Naive thymus-derived CD8-positive, alpha-beta T cell (primary cell): ENCODE measurements around the gene MEIOB. TPM values are rescaled to one million over a fixed set of nuclear protein-coding genes. Genes with fewer than 3 reads are reported as not detected.

ENCODE experiments used
- ATAC-seq, 2 donors: fragments of 150-1000 bp; cut with Tn5 transposase in 1 of 2; sonication (Bioruptor Pico), chemical (Tn5 transposase) in 1 of 2; 1 replicate in 1 of 2; 2 replicates in 1 of 2; pipeline ENCODE4 v1.10.0; 2021; ENCODE audit warnings: mild to moderate bottlenecking in 2 of 2, moderate library complexity in 2 of 2
- POLR2A ChIA-PET: fragments of 350-600 bp; sonication (Branson Sonifier 250); formaldehyde crosslinking; loops from one replicate; lab custom pipeline; 2021; ENCODE audit warnings: antibody characterized with exemption; lab: Charles Lee
- DNase-seq, 10 donors: peaks; one replicate each; pipeline versions ENCODE4 v3.0.0 to v3.0.0-alpha.2; 2020 to 2022
- H3K27ac Mint-ChIP-seq, 10 donors: one replicate each; pipeline ENCODE4 v1.8.0; 2020 to 2022; ENCODE audit warnings: mild to moderate bottlenecking in 10 of 10, mixed read lengths in 10 of 10, moderate library complexity in 4 of 10, inconsistent platforms in 1 of 10
- H3K27me3 Mint-ChIP-seq, 5 donors: one replicate each; pipeline ENCODE4 v1.8.0; 2021 to 2022; ENCODE audit warnings: mixed read lengths in 5 of 5
- H3K36me3 Mint-ChIP-seq, 3 donors: one replicate each; pipeline ENCODE4 v1.8.0; 2020 to 2022; ENCODE audit warnings: mixed read lengths in 3 of 3, mild to moderate bottlenecking in 2 of 3, inconsistent platforms in 1 of 3
- H3K4me1 Mint-ChIP-seq, 4 donors: one replicate each; pipeline ENCODE4 v1.8.0; 2021 to 2022; ENCODE audit warnings: mixed read lengths in 4 of 4
- H3K4me3 Mint-ChIP-seq, 10 donors: one replicate each; pipeline ENCODE4 v1.8.0; 2020 to 2022; ENCODE audit warnings: mild to moderate bottlenecking in 10 of 10, mixed read lengths in 10 of 10, moderate library complexity in 6 of 10, inconsistent platforms in 1 of 10
- H3K9me3 Mint-ChIP-seq, 9 donors: one replicate each; pipeline ENCODE4 v1.8.0; 2020 to 2022; ENCODE audit warnings: mixed read lengths in 9 of 9, mild to moderate bottlenecking in 3 of 9, inconsistent platforms in 1 of 9, moderate library complexity in 1 of 9
- polyA plus RNA-seq, 3 donors: library from polyadenylated mRNA; unstranded; fragments of 300-500 nt; fragmentation: Illumina TruSeq; gene quantifications; one replicate each; pipeline ENCODE4 v1.2.3, GENCODE V29; 2021
- total RNA-seq, 8 experiments: library from RNA in 2 of 8; stranded (reverse) in 2 of 8; gene quantifications; one replicate each; pipeline ENCODE4 v1.2.3 and lab custom pipeline; 2021 to 2026

Gene MEIOB
- total and polyA plus RNA-seq, 5 experiments from 2014 or later, result not detected

GRCh38 chr16:1821861-1822611 is 49.9 kb downstream of the MEIOB start:
- peak overlapping the region in 1 of 10 donors; percentile 47 for H3K27ac Mint-ChIP-seq
- peaks cover 0 to 27% (median 0%) of the 10 kb centered on the region in 3 donors for H3K36me3 Mint-ChIP-seq
- DNase-seq (no peak), ATAC-seq (no peak)
- H3K9me3 Mint-ChIP-seq, result no peaks in the 10 kb centered on the region
- H3K4me3 Mint-ChIP-seq, result no peak overlapping the region
- peaks cover 8 to 31% (median 16%) of the 10 kb centered on the region in 4 donors for H3K4me1 Mint-ChIP-seq
- peaks cover 0 to 2% (median 0%) of the 10 kb centered on the region in 5 donors for H3K27me3 Mint-ChIP-seq
- POLR2A ChIA-PET, result no interaction called here

GRCh38 chr16:1820946-1821290 is 51.0 kb downstream of the MEIOB start:
- no peak for DNase-seq
- peak overlapping the region in 1 of 10 donors; percentile 44 for H3K27ac Mint-ChIP-seq
- no peak overlapping the region for H3K4me3 Mint-ChIP-seq
- no peak for ATAC-seq
- POLR2A ChIA-PET, result interaction anchor here (0.8 kb wide), 1 partner anchor 38 kb away, joined by 3 read pairs; the partner anchor contains the start of genes NUBP2 and SPSB3
- peaks cover 0 to 34% (median 0%) of the 10 kb centered on the region in 3 donors for H3K36me3 Mint-ChIP-seq
- no peaks in the 10 kb centered on the region for H3K27me3 Mint-ChIP-seq
- no peaks in the 10 kb centered on the region for H3K9me3 Mint-ChIP-seq
- H3K4me1 Mint-ChIP-seq, result peaks cover 8 to 30% (median 16%) of the 10 kb centered on the region in 4 donors

- H3K4me3 Mint-ChIP-seq, result no peak overlapping the region
- POLR2A ChIA-PET, result no interaction called here
- no peaks in the 10 kb centered on the region for H3K9me3 Mint-ChIP-seq
- H3K27me3 Mint-ChIP-seq, result no peaks in the 10 kb centered on the region
- H3K36me3 Mint-ChIP-seq, result peaks cover 0 to 38% (median 0%) of the 10 kb centered on the region in 3 donors
- no peak for DNase-seq
- peak overlapping the region in 1 of 10 donors; percentile 44 for H3K27ac Mint-ChIP-seq
- peaks cover 8 to 25% (median 13%) of the 10 kb centered on the region in 4 donors for H3K4me1 Mint-ChIP-seq
- ATAC-seq, result no peak
These were observed 51.6 kb downstream of the MEIOB start for GRCh38 chr16:1820096-1820945.

DNA sequence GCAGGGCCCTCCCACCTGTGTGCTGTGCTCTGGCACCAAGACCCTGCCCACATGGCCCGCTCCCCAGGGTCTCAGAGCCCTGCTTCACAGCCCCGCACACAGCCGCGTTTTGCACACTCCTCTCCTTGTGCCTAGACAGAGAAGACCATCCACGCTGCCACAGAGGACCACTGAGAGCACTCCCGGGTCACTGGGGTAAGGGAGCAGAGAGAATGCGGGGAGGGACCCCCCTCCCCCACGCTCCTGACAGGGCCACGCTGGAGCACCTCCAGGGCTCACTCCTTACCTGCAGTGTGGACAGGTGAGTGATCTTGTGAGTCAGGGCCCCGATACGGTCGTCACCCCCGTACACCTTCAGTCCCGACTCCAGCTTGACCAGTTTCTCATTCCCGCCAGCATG is 52.4 kb downstream of the MEIOB start:
- Mint-ChIP-seq H3K9me3 (no peaks in the 10 kb centered on the region), H3K36me3 (peaks cover 0 to 42% (median 0%) of the 10 kb centered on the region in 3 donors), H3K27ac (peak overlapping the region in 3 of 10 donors; percentile 22 to 85 (median 51)), H3K27me3 (no peaks in the 10 kb centered on the region), H3K4me3 (peak overlapping the region in 2 of 10 donors; percentile 5 to 26), H3K4me1 (peaks cover 4 to 19% (median 10%) of the 10 kb centered on the region in 4 donors)
- DNase-seq (no peak), ATAC-seq (no peak)
- POLR2A ChIA-PET, result no interaction called here

DNA sequence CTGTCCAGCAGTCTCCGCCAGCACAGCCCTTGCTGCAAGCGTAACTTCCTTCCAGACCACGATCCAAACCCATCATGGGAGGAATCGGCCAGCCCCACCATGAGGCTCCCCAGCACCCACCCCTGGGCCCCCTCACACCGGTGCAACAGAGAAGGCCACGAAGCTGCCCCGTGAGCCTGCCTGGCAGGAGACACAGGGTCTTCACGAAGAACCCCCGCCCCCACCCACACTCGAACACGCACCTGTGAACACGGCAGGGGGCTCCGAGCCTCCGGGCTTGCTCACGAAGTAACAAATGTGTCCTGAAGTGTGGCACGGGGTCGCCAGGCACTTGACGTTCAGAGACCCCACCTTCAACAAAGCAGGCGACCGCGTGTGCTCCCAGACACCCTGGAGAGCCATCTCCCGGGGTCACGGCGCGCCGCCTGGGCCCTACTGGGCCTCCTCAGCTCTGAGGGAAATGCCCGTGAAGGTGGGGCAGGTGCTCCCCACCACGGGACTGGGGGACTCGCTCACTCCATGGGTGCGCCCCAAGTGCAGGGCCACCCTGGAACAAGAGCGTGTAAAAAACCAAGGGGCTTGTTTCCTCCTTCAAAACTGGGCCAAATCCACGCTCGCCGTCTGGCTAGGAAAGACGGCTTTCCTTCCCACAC is 53.0 kb downstream of the MEIOB start:
- H3K4me3 Mint-ChIP-seq, result no peak overlapping the region
- H3K4me1 Mint-ChIP-seq, result peaks cover 0 to 13% (median 5%) of the 10 kb centered on the region in 4 donors
- H3K9me3 Mint-ChIP-seq, result no peaks in the 10 kb centered on the region
- H3K27ac Mint-ChIP-seq, result peak overlapping the region in 3 of 10 donors; percentile 21 to 85 (median 22)
- POLR2A ChIA-PET, result no interaction called here
- H3K36me3 Mint-ChIP-seq, result peaks cover 0 to 47% (median 0%) of the 10 kb centered on the region in 3 donors
- no peaks in the 10 kb centered on the region for H3K27me3 Mint-ChIP-seq
- DNase-seq (no peak), ATAC-seq (no peak)

DNA sequence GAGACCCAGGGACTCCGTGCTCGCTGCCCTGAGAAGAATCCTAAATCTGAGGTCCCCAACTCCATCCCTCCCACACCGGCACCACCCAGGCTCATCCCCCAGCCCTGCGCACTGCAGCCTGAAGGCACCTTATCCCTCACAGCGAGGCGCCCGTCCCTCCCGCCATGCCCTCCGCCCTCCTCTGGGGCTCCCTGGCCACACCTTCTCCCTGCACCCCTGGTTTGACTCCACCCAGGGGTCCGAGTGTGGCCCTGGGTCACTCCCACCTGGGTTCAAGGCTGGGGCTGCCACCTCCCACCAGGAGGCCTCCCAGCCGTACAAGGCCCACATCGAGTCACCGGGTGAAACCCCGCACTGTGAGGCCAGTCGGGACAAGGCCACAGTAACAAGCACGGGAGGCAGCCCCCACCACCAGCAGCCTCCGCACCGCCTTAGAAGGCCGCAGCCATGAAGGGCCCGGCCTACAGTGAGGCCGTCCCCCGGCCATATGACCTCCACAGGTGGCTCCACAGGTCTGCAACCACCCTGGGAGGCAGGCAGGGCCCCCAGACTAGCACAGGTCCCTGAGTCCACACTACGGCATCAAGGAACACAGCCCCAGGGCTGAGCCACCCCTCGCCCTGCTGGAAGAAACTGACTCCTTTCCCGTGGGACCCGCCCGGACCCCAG is 53.6 kb downstream of the MEIOB start:
- no peak overlapping the region for H3K4me3 Mint-ChIP-seq
- peaks cover under 1 to 12% (median 5%) of the 10 kb centered on the region in 4 donors for H3K4me1 Mint-ChIP-seq
- no peak for ATAC-seq
- H3K9me3 Mint-ChIP-seq, result no peaks in the 10 kb centered on the region
- peaks cover 0 to 53% (median 0%) of the 10 kb centered on the region in 3 donors for H3K36me3 Mint-ChIP-seq
- H3K27ac Mint-ChIP-seq, result peak overlapping the region in 2 of 10 donors; percentile 65 to 89
- no peak for DNase-seq
- POLR2A ChIA-PET, result no interaction called here
- no peaks in the 10 kb centered on the region for H3K27me3 Mint-ChIP-seq

GRCh38 chr16:1817716-1818115 is 54.2 kb downstream of the MEIOB start:
- POLR2A ChIA-PET, result no interaction called here
- Mint-ChIP-seq H3K27ac (peak overlapping the region in 3 of 10 donors; percentile 44 to 52 (median 48)), H3K4me1 (peaks cover 5 to 18% (median 9%) of the 10 kb centered on the region in 4 donors), H3K27me3 (no peaks in the 10 kb centered on the region), H3K36me3 (peaks cover 0 to 55% (median 0%) of the 10 kb centered on the region in 3 donors), H3K9me3 (no peaks in the 10 kb centered on the region), H3K4me3 (no peak overlapping the region)
- no peak for ATAC-seq
- DNase-seq, result no peak

DNA sequence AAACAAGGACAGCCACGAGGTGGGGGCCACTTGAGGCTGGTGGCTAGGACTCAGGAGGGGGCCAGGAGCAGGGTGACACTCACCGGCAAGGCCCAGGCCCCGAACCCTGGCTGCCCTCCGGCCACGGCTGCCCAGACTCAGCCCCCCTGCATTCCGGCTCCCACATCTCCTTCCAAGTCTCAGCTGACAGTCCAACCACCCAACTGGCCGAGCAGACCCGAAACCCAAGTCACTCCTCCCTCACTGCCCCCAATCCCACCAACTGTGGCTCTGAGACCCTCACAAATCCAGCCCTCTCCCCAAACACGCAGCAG is 54.7 kb downstream of the MEIOB start:
- DNase-seq, result no peak
- Mint-ChIP-seq H3K36me3 (peaks cover 0 to 53% (median 0%) of the 10 kb centered on the region in 3 donors), H3K27ac (peak overlapping the region in 3 of 10 donors; percentile 48 to 69 (median 52)), H3K4me3 (no peak overlapping the region), H3K27me3 (no peaks in the 10 kb centered on the region), H3K9me3 (no peaks in the 10 kb centered on the region), H3K4me1 (peaks cover 8 to 17% (median 9%) of the 10 kb centered on the region in 4 donors)
- POLR2A ChIA-PET, result no interaction called here
- ATAC-seq, result no peak

DNA sequence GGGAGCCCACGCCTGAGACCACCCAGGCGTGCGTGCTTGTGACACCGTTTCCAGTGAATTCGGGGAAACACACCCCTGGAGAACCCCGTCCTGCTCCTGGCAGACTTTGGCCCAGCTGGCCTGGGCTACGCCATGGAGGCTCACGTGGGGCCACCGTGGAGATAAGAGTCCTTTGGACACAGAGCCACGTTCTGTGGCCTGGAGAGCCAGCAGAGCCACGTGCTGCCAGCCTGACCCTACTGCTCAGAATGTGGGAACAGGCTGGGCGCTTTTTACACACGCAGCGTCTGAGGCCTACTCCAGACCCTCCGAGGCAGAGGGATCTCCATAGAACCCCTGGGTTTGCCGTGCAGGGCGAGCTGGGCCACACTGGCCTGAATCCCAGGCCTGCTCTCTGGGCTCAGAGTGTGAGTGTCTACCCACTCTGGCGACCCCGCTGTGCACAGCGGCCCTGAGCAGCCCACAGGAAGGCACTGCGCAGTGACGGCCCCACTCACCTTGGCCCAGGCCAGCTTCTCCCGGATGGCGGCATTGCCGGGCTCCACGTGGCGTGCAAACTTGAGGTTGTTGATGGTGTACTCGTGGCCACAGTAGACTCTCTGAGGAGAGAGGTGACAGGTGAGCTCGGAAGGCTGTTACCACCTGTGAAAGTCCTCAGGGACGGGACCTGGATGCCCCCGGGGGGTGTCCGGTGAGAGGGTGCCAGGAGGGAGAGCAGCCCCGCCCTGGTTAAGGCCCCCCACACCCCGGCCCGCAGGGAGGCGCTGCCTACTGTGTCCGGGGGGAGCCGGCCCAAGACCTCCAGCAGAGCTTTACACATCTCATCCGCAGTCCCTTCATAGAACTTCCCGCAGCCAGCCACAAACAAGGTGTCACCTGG is 55.3 kb downstream of the MEIOB start:
- no peak for ATAC-seq
- H3K4me1 Mint-ChIP-seq, result peaks cover 8 to 17% (median 9%) of the 10 kb centered on the region in 4 donors

DNA sequence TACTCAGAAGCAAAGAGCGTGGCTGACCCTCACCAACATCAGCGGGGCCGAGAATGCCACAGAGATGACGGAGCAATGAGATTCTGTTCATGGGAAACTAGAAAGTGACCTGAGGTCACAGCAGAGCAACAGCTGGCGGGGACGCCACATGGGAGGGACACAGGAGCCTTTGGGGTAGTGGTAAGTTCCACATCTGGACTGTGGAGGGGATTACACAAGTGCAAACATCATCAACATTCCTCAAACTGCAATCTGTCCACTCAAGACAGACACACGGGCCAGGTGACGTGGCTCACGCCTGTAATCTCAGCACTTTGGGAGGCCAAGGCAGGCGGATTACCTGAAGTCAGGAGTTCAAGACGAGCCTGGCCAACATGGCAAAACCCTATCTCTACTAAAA is 56.5 kb downstream of the MEIOB start:
- peaks cover 8 to 13% (median 9%) of the 10 kb centered on the region in 4 donors for H3K4me1 Mint-ChIP-seq
- H3K9me3 Mint-ChIP-seq, result no peaks in the 10 kb centered on the region
- ATAC-seq (no peak), DNase-seq (no peak)
- POLR2A ChIA-PET, result interaction anchor here (1.6 kb wide), 1 partner anchor 11 kb away, joined by 5 read pairs; the partner anchor contains the start of genes FAHD1 and HAGH
- no peak overlapping the region for H3K4me3 Mint-ChIP-seq
- peaks cover 0 to 47% (median 0%) of the 10 kb centered on the region in 3 donors for H3K36me3 Mint-ChIP-seq
- H3K27me3 Mint-ChIP-seq, result no peaks in the 10 kb centered on the region
- peak overlapping the region in 1 of 10 donors; percentile 38 for H3K27ac Mint-ChIP-seq

More for the DNA sequence above, 55.3 kb downstream of the MEIOB start:
- no peak overlapping the region for H3K27ac Mint-ChIP-seq
- H3K4me3 Mint-ChIP-seq, result no peak overlapping the region
- no peak for DNase-seq
- peaks cover 0 to 48% (median 0%) of the 10 kb centered on the region in 3 donors for H3K36me3 Mint-ChIP-seq
- H3K9me3 Mint-ChIP-seq, result no peaks in the 10 kb centered on the region
- H3K27me3 Mint-ChIP-seq, result no peaks in the 10 kb centered on the region
- POLR2A ChIA-PET, result no interaction called here

GRCh38 chr16:1812732-1813163 is 59.2 kb downstream of the MEIOB start:
- Mint-ChIP-seq H3K36me3 (peaks cover 0 to 62% (median 0%) of the 10 kb centered on the region in 3 donors), H3K9me3 (no peaks in the 10 kb centered on the region), H3K4me3 (no peak overlapping the region), H3K27ac (peak overlapping the region in 4 of 10 donors; percentile 19 to 89 (median 54)), H3K4me1 (peaks cover 9 to 13% (median 9%) of the 10 kb centered on the region in 4 donors), H3K27me3 (no peaks in the 10 kb centered on the region)
- ATAC-seq, result peak; percentile 96 to 98
- POLR2A ChIA-PET, result interaction anchor here (1.8 kb wide), 1 partner anchor 30 kb away, joined by 6 read pairs; the partner anchor contains the start of genes NUBP2 and SPSB3
- DNase-seq, result peak; percentile 11 to 75 (median 47)
